ENCODE data around the gene GPBP1.
"Not testable (repeated sequence)": the region's sequence is repeated elsewhere in the genome, so short reads cannot be mapped to it uniquely, and the experiment has no call there.

GPBP1 gene

GRCh38 chr5:57173319-57174127, at the start of gene GPBP1:
Gene GPBP1, plus strand, starts transcription at chr5:57174059. Its CDS starts 40,072 bp downstream, at chr5:57214131.
- peak; percentile 99 for DNase-seq

DNA sequence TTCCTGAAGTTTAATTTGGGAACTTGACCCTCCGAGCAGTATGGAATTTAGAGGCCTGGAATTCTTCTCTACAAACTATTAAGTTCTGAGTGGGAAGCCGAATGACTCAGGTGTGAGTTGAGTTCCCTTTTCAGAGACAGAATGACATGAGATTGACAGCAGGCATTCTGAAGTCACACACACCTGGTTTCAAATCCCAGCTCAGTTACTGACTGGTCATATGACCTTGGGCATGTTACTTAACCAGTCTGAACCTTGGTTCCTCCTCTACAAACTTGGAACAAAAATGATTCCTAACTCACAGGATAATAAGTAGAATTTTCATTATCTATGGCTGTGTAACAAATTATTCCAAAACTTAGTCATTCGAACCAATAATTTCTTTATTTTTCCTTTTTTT, 45.5 kb upstream of the GPBP1 start:
- DNase-seq = no peak

DNA sequence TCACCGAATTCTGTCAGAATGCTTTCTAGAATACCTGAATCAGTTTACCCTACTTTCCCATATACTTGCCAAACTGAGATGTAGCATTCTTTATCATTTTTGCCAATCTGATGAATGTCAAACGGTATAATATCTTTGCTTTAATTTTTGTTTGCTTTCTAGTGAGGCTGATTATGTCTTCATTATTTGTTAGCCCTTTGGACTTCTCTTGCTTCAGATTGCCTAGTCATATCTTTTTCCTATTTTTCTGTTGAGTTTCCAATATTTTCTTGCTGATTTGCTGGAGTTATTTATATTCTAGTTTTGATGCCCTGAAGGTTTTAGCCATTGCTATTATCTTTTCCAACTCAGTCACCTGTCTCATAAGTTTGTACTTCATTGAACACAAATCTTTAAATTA, 40.3 kb upstream of the GPBP1 start:
- no peak for DNase-seq

- no peak for DNase-seq
Observed at GRCh38 chr5:57137401-57137800, 36.5 kb upstream of the GPBP1 start.

DNA sequence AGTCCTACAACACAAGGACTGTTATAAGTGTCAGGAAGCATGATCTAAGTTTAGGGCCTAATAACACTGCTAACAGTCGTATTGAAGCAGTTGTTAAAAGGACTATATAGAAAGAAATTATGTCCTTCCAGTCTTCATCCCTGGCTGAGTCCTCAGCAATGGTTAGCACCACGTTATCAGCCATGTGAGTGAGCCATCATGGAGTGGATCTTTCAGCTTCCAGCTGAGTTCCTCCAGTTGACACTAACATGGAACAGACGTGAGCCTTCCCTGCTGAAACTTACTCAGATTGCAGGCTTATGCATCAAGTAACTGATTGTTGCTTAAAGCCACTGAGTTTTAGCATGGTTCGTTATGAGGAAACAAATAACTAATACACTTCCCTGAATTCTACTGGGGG, 21.5 kb upstream of the GPBP1 start:
- DNase-seq = no peak

DNA sequence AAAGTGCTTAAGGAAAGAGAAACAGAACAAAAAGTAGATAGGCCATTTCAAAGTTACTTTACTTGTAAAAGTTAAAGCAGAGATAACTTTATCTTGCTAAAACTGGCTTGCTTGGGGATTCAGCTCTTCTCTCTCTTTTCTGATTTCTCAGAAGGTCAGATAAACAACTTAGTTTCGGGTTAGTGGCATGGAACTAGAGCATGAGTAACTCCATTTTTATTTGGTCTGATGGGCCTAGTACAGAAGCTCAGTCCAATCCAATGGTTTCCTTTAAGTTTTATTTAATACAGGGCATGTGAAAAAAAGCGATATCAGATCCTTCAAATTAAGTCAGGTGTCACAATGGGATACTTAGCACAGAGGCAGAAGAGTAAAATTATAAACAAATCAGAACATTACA, 18.8 kb upstream of the GPBP1 start:
- no peak for DNase-seq

- no peak for DNase-seq
Observed at GRCh38 chr5:57157131-57157530, 16.7 kb upstream of the GPBP1 start.

DNA sequence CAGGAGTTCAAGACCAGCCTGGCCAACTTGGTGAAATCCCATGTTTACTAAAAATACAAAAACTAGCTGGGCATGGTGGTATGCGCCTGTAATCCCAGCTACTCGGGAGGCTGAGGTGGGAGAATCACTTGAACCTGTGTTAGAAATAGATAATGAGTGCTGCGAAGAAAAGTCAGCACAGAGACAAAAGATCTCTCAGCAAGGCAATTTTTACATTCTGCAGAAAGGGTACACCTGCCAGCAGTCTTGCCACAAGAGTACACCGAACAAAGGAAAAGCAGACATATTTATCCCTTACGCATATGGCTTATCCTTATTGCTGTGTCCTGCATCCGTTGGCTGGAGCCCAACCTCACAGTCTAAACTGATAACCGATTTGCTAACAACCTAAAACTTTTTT, 16.2 kb upstream of the GPBP1 start:
- no peak for DNase-seq

- DNase-seq = no peak
Observed at GRCh38 chr5:57163553-57164006, 10.3 kb upstream of the GPBP1 start.

DNA sequence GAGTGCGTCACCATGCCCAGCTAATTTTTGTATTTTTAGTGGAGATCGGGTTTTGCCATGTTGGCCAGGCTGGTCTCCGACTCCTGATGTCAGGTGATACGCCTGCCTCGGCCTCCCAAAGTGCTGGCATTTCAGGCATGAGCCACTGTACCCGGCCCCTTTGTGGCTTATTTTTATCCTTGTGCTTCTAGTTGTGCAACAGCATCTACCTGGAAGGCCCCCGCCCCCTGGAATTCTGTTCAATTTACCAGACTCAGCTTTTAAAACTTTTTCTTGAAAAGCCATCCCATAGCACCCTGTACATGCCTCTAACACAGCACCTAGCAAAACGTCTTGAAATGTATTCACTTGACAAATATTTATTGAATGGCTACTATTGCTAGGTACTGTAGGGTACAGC, 9.7 kb upstream of the GPBP1 start:
- DNase-seq = no peak

DNA sequence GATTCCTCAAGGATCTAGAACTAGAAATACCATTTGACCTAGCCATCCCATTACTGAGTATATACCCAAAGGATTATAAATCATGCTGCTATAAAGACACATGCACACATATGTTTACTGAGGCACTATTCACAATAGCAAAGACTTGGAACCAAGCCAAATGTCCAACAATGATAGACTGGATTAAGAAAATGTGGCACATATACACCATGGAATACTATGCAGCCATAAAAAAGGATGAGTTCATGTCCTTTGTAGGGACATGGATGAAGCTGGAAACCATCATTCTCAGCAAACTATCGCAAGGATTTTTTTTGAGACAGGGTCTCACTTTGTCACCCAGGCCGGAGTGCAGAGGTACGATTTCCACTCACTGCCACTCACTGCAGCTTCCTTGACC, 8.7 kb upstream of the GPBP1 start:
- DNase-seq = not testable (repeated sequence)

GRCh38 chr5:57166276-57166675, 7.6 kb upstream of the GPBP1 start:
- no peak for DNase-seq

DNA sequence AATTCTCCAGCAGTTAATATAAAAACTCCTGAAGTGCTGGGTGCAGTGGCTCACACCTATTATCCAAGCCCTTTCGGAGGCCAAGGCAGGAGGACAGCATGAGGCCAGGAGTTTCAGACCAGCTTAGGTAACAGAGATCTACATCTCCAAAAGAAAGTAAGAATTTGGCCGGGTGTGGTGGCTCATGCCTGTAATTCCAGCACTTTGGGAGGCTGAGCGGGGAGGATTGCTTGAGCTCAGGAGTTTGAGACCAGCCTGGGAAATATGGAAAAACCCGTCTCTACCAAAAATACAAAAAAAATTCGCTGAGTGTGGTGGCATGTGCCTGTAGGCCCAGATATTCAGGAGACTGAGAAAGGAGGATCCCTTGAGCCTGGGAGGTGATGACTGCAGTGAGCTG, 6.7 kb upstream of the GPBP1 start:
- no peak for DNase-seq

- not testable (repeated sequence) for DNase-seq
Observed at GRCh38 chr5:57170116-57170515, 3.7 kb upstream of the GPBP1 start.

GRCh38 chr5:57171816-57172465, 1.9 kb upstream of the GPBP1 start:
- no peak for DNase-seq

- peak; percentile 27 for DNase-seq
Observed at GRCh38 chr5:57172466-57173318, 1.2 kb upstream of the GPBP1 start.

DNA sequence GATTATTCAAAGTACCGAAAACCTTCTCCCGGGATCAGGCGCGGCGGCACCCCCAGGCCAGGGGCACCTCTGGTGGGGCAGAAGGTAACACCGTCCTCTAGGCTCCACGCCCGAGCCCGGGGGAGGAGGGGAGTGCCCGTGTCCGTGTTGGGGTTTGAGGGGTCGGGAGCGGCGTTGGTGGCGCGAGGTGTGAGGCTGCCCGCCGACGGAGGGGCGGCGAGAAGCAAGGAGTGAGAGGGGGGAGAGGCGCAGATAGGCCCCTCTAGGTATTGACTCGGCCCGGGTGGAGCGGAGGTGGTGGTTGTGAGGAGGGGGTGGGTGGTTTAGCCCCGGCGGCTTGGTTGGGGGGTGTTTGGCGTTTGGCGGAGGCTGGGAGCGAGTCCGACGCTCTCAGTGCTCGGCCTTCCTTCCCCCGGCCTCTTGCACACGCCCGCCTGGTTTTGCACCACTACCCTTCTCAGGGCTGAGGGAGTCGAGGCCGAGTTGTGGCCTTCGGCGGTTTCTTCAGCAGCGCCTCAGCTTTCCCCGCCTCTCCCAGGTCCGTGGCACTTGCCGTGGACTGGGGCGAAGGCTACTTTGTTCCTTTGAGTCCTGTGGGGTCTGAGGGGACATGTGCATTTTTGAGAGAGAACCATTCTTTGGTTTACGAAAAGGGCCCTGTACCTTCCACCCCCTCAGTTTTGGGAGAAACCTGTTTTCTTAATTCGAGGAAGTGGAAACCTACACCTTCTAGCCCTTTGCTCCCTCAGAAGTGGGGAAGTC, 450 bp downstream of the GPBP1 start:
- no peak for DNase-seq

DNA sequence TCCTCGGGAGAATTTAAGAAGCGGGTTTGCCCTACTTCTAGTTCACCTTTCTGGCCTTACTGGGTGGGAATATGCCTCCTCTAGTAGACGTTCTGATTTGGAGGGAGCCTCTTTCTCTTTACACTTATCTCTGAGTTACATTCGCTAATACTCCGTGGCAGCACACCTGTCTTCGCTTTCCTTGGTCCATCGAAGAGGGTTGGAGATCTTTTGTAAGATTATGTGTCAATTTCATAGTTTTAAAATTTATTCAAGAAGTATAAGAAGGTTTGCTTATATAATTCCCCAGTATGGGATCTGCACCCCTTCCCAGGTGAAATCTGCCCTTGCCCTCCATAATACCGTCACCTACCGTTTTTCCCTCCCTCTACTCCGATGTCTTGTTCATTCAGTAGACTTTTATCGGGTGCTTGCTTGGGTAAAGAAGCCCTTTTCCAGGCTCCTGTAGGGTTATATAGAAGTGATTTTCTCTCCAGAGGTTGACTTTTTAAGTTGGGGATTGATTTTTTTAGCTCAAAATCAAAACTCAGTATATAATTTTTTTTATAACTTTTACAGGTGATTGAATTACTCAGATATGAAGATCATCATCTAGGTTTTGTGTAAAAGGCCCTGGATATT, 1.1 kb downstream of the GPBP1 start:
- DNase-seq = no peak

- no peak for DNase-seq
Observed at GRCh38 chr5:57175551-57176309, 1.9 kb downstream of the GPBP1 start.

DNA sequence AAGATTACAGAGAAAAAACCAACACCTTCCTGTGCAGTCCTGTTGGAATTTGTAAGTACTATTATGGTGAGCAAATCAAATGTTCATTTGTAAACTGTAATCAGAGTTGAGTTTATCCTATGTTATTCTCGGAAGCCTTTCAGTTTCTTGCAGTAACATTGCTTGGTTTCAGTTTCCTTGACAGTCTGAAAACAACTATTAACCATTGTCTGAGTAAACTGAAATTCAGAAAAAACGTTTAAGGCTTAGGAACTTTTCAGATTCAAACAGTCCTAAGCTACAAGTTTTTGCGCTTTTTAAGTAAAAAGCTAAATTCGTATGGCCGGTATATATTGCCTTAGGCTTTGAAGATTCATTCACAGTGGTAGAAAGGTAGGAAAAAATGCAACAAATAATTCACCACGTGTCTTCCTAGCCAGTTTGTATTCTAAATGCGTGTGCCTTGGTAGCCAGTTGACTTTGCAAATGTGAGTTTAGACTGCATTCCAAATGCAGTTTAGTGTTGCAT, 2.5 kb downstream of the GPBP1 start:
- DNase-seq = no peak

DNA sequence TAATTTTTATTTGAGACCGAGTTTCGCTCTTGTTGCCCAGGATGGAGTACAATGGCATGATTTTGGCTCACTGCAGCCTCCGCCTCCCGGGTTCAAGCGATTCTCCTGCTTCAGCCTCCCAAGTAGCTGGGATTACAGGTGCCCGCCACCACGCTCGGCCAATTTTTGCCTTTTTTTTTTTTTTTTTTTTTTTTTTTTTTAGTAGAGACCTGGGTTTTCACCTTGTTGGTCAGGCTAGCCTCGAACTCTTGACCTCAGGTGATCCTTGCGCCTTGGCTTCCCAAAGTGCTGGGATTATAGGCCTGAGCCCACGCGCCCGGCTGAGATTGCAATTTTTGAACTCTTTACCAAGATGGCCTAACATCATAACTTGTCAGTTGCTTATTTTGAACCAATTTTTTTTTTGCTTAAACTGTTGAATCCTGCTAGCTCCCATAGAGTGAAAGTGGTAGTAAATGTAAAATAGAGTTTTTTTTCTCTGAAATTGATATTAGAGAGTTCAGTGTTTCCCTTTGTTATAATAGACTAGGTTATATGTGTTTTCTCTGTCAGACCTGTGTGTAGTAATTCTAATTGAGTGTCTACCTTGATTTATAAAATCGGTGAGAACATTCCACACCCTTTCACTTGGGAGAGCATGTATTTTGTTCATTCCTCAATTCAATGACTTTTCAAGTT, 3.8 kb downstream of the GPBP1 start:
- DNase-seq = no peak
